HG02678 (cell line): ENCODE results near the gene PRR5.
"Not testable (repeated sequence)": the region's sequence is repeated elsewhere in the genome, so short reads cannot be mapped to it uniquely, and the experiment has no call there.

Experiments used
- ATAC-seq: cut with Tn5 transposase; IDR thresholded peaks from one replicate; pipeline ENCODE4 v1.9.1; 2021; ENCODE audit warnings: mild to moderate bottlenecking, moderate library complexity; ENCODE audit not compliant: unreplicated experiment

The PRR5 gene

GRCh38 chr22:44672632-44673031 is 29.4 kb upstream of the PRR5 start:
- ATAC-seq = no peak

- ATAC-seq = no peak
Measured at GRCh38 chr22:44673406-44673805, 28.6 kb upstream of the PRR5 start.

GRCh38 chr22:44676066-44676440 is 26.0 kb upstream of the PRR5 start:
- not testable (repeated sequence) for ATAC-seq

GRCh38 chr22:44676441-44677352 is 25.3 kb upstream of the PRR5 start:
- ATAC-seq = no peak

GRCh38 chr22:44677353-44677840 is 24.6 kb upstream of the PRR5 start:
- ATAC-seq = no peak

- no peak for ATAC-seq
Measured at GRCh38 chr22:44677871-44678555, 24.0 kb upstream of the PRR5 start.

- ATAC-seq = no peak
Measured at GRCh38 chr22:44678556-44679305, 23.3 kb upstream of the PRR5 start.

GRCh38 chr22:44679306-44679647 is 22.7 kb upstream of the PRR5 start:
- ATAC-seq = not testable (repeated sequence)

- ATAC-seq = no peak
Measured at GRCh38 chr22:44680058-44680457, 21.9 kb upstream of the PRR5 start.

- ATAC-seq = no peak
Measured at GRCh38 chr22:44680481-44680894, 21.5 kb upstream of the PRR5 start.

- no peak for ATAC-seq
Measured at GRCh38 chr22:44682556-44683168, 19.3 kb upstream of the PRR5 start.

- ATAC-seq = peak; percentile 39
Measured at GRCh38 chr22:44683237-44683636, 18.8 kb upstream of the PRR5 start.

- ATAC-seq = no peak
Measured at GRCh38 chr22:44683881-44684280, 18.1 kb upstream of the PRR5 start.

- ATAC-seq = peak; percentile 53
Measured at GRCh38 chr22:44684506-44685383, 17.3 kb upstream of the PRR5 start.

GRCh38 chr22:44685384-44686056 is 16.5 kb upstream of the PRR5 start:
- ATAC-seq = peak; percentile 37

GRCh38 chr22:44686873-44687600 is 15.0 kb upstream of the PRR5 start:
- no peak for ATAC-seq

GRCh38 chr22:44689173-44689572 is 12.8 kb upstream of the PRR5 start:
- ATAC-seq = no peak

- no peak for ATAC-seq
Measured at GRCh38 chr22:44689915-44690524, 12.0 kb upstream of the PRR5 start.
